Liver (tissue), 3 donors: ENCODE data around the gene NLRC5.

ENCODE experiments used
- EGR1 ChIP-seq, 2 donors: IDR thresholded peaks; 2 replicates each; pipeline ENCODE4 v1.6.1; 2016 to 2018; ENCODE audit warnings: antibody characterized with exemption in 2 of 2, low read depth in 2 of 2
- MAX ChIP-seq: IDR thresholded peaks from 2 replicates; pipeline ENCODE4 v1.6.1; 2016; ENCODE audit warnings: antibody characterized with exemption
- RAD21 ChIP-seq, 2 donors: IDR thresholded peaks; 2 replicates each; pipeline ENCODE4 v1.6.1; 2016; ENCODE audit warnings: antibody characterized with exemption in 2 of 2, mild to moderate bottlenecking in 2 of 2
- TF ChIP-seq, protein P1 (sequence below): fragments of 150-350 bp; IDR thresholded peaks from 2 replicates; pipeline ENCODE4 v1.5.1; 2017; ENCODE audit warnings: improper control_type of control experiment, low read depth, low read length; ENCODE audit not compliant: missing input control
- donor health status: healthy.
- donor health status: healthy.

DNA sequence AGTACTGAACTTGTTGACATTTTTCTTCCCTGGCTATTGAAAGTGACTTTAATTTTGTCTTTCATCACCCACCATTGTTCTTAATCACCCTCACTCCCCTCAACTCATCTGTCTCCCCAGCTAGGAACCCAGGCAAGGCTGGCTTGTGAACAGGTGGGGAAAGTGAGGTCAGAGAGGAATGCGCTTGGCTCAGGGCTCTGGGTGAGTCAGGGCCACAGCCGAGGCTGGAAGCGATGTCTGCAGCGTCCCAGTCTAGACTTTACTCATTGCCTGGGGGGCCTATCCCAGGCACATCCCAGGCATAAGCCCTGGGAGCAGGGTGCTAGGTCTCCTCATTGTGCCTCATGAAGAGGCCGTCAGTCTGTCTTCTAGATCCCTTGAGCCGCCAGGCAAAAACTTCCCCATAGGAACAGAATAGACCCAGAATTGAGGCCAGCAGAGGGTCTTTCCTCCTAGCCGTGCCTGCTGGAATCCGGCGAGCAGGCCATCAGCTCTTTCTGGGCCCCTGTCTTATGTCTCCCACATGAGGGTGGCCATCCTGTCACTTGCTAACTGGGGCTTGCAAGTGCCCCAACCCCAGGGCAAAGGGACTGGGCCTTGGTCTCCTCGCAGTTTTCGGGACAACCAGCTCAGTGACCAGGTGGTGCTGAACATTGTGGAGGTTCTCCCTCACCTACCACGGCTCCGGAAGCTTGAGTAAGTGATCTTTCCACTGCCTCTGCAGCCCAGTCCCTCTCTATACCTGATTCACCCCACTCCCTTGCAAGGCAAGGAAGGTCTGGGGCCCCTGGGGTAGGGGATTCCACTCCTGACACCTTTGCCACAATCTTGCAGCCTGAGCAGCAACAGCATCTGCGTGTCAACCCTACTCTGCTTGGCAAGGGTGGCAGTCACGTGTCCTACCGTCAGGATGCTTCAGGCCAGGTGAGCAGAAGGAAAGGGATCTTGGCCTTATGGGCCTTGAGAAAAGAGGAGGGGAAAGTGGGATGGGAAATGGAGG lies 40.1 kb downstream of the NLRC5 start:
- TF ChIP-seq RAD21 (IDR thresholded peaks at IDR 0.05) (no peak), MAX (no peak), EGR1 (IDR thresholded peaks at IDR 0.05; ENCODE audit: low read depth in 2 of 2) (no peak)
- TF ChIP-seq, protein P1, sequence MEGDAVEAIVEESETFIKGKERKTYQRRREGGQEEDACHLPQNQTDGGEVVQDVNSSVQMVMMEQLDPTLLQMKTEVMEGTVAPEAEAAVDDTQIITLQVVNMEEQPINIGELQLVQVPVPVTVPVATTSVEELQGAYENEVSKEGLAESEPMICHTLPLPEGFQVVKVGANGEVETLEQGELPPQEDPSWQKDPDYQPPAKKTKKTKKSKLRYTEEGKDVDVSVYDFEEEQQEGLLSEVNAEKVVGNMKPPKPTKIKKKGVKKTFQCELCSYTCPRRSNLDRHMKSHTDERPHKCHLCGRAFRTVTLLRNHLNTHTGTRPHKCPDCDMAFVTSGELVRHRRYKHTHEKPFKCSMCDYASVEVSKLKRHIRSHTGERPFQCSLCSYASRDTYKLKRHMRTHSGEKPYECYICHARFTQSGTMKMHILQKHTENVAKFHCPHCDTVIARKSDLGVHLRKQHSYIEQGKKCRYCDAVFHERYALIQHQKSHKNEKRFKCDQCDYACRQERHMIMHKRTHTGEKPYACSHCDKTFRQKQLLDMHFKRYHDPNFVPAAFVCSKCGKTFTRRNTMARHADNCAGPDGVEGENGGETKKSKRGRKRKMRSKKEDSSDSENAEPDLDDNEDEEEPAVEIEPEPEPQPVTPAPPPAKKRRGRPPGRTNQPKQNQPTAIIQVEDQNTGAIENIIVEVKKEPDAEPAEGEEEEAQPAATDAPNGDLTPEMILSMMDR, result no peak
